ENCODE results near the gene SPSB1. TPM values are rescaled to one million over a fixed set of nuclear protein-coding genes. Genes with fewer than 3 reads are reported as not detected.

The SPSB1 gene
- total RNA-seq, 1 donor, result 23.2 TPM

DNA sequence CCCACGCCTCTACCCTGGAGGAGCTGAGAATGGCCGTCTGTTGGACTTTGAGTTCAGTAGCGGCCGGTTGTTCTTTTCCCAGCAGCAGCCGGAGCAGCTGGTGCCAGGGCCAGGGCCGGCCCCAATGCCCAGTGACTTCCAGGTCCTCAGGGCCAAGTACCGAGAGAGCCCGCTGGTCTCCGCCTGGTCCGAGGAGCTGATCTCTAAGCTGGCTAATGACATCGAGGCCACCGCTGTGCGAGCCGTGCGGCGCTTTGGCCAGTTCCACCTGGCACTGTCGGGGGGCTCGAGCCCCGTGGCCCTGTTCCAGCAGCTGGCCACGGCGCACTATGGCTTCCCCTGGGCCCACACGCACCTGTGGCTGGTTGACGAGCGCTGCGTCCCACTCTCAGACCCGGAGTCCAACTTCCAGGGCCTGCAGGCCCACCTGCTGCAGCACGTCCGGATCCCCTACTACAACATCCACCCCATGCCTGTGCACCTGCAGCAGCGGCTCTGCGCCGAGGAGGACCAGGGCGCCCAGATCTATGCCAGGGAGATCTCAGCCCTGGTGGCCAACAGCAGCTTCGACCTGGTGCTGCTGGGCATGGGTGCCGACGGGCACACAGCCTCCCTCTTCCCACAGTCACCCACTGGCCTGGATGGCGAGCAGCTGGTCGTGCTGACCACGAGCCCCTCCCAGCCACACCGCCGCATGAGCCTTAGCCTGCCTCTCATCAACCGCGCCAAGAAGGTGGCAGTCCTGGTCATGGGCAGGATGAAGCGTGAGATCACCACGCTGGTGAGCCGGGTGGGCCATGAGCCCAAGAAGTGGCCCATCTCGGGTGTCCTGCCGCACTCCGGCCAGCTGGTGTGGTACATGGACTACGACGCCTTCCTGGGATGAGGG lies 28.5 kb upstream of the SPSB1 start:
- Histone ChIP-seq H3K79me2 (ENCODE audit: insufficient read depth, low read length) (peaks cover 30% of the 10 kb centered on the region), H3K36me3 (ENCODE audit: insufficient read depth, low read length) (peaks cover 12% of the 10 kb centered on the region), H3K4me2 (ENCODE audit: insufficient read depth, low read length) (no peak overlapping the region), H3K4me1 (ENCODE audit: insufficient read depth, low read length) (no peaks in the 10 kb centered on the region), H3K9me3 (ENCODE audit: low read depth, low read length) (no peaks in the 10 kb centered on the region), H4K20me1 (ENCODE audit: insufficient read depth, low read length) (peaks cover 18% of the 10 kb centered on the region), H2AFZ (ENCODE audit: low read length) (no peak overlapping the region), H3K27ac (ENCODE audit: low read depth, low read length) (no peak overlapping the region), H3K4me3 (ENCODE audit: insufficient read depth, low read length) (no peak overlapping the region), H3K27me3 (ENCODE audit: insufficient read depth, low read length) (no peaks in the 10 kb centered on the region)
- DNase-seq (ENCODE audit: insufficient read length, low spot score, missing footprints), result peak; percentile 68
- TF ChIP-seq, protein P1, sequence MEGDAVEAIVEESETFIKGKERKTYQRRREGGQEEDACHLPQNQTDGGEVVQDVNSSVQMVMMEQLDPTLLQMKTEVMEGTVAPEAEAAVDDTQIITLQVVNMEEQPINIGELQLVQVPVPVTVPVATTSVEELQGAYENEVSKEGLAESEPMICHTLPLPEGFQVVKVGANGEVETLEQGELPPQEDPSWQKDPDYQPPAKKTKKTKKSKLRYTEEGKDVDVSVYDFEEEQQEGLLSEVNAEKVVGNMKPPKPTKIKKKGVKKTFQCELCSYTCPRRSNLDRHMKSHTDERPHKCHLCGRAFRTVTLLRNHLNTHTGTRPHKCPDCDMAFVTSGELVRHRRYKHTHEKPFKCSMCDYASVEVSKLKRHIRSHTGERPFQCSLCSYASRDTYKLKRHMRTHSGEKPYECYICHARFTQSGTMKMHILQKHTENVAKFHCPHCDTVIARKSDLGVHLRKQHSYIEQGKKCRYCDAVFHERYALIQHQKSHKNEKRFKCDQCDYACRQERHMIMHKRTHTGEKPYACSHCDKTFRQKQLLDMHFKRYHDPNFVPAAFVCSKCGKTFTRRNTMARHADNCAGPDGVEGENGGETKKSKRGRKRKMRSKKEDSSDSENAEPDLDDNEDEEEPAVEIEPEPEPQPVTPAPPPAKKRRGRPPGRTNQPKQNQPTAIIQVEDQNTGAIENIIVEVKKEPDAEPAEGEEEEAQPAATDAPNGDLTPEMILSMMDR (IDR thresholded peaks at IDR 0.05; ENCODE audit: extremely low read depth, low read depth, low read length), result no peak

DNA sequence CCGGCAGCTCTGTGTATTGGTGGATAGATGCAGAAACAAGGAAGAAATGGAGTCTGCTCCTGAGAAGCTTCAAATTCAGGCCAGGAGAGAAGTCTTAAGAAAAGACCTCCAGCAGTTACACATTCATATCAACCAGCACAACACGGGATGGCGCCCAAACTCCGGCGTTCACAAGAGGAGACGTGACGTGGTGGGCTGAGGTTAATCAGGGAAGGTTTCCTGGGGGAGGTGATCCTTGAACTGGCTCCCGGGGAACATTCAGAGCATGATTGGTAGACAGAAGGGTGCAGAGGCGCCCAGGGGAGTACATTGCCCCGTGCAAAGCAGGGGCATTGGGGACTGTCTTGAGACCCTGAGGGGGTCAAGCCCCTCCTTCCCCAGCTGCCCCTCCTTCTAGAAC lies 27.7 kb upstream of the SPSB1 start:
- no peak overlapping the region for H3K4me3 ChIP-seq (ENCODE audit: insufficient read depth, low read length)
- no peaks in the 10 kb centered on the region for H3K9me3 ChIP-seq (ENCODE audit: low read depth, low read length)
- TF ChIP-seq, protein P1 (IDR thresholded peaks at IDR 0.05; ENCODE audit: extremely low read depth, low read depth, low read length), result no peak
- peak; percentile 31 for DNase-seq (ENCODE audit: insufficient read length, low spot score, missing footprints)
- H3K36me3 ChIP-seq (ENCODE audit: insufficient read depth, low read length), result peaks cover 14% of the 10 kb centered on the region
- no peaks in the 10 kb centered on the region for H3K27me3 ChIP-seq (ENCODE audit: insufficient read depth, low read length)
- no peak overlapping the region for H3K27ac ChIP-seq (ENCODE audit: low read depth, low read length)
- no peak overlapping the region for H3K4me2 ChIP-seq (ENCODE audit: insufficient read depth, low read length)
- H3K79me2 ChIP-seq (ENCODE audit: insufficient read depth, low read length), result peaks cover 22% of the 10 kb centered on the region
- H2AFZ ChIP-seq (ENCODE audit: low read length), result no peak overlapping the region
- peaks cover 15% of the 10 kb centered on the region for H4K20me1 ChIP-seq (ENCODE audit: insufficient read depth, low read length)
- no peaks in the 10 kb centered on the region for H3K4me1 ChIP-seq (ENCODE audit: insufficient read depth, low read length)

DNA sequence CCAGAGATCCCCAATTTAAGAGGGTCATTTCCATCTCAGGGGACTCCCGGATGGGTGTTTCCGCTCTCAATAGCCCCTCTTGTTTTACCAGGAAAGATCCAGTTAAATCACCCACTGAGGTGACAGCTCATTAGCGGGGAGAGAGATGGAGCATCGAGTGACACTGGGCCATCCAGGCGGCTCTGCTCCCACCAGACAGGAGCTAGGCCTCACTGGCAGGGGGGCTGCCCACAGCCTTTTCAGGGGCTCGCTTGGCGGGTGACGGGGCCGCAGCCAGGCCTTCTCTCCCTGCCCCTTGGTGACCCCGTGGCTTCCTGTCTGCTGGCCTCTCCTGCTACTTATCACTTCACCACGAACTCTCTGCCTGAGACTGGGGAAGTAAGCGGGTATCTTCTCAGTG lies 26.7 kb upstream of the SPSB1 start:
- Histone ChIP-seq H4K20me1 (ENCODE audit: insufficient read depth, low read length) (peaks cover 7% of the 10 kb centered on the region), H3K27me3 (ENCODE audit: insufficient read depth, low read length) (no peaks in the 10 kb centered on the region), H2AFZ (ENCODE audit: low read length) (no peak overlapping the region), H3K36me3 (ENCODE audit: insufficient read depth, low read length) (peaks cover 16% of the 10 kb centered on the region), H3K27ac (ENCODE audit: low read depth, low read length) (no peak overlapping the region), H3K79me2 (ENCODE audit: insufficient read depth, low read length) (peaks cover 13% of the 10 kb centered on the region), H3K9me3 (ENCODE audit: low read depth, low read length) (no peaks in the 10 kb centered on the region), H3K4me2 (ENCODE audit: insufficient read depth, low read length) (no peak overlapping the region), H3K4me1 (ENCODE audit: insufficient read depth, low read length) (no peaks in the 10 kb centered on the region), H3K4me3 (ENCODE audit: insufficient read depth, low read length) (no peak overlapping the region)
- TF ChIP-seq, protein P1 (IDR thresholded peaks at IDR 0.05; ENCODE audit: extremely low read depth, low read depth, low read length), result no peak
- DNase-seq (ENCODE audit: insufficient read length, low spot score, missing footprints), result peak; percentile 57

DNA sequence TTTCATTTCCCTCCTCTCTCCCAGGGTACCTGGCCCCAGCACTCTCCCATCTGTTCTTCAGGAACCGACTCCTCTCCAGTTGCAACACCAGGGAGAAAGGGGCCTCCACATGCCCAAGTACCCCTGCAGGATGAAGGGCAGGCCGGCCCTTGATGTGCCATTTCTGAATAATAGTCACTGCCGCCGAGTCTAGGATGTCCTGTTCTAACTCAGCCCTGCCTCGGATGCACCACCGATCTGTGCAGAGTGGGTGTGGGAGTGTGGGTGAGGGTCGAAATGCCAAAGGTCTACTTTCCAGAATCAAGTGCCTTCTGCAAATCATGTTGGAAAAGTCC lies 25.4 kb upstream of the SPSB1 start:
- Histone ChIP-seq H3K27ac (ENCODE audit: low read depth, low read length) (no peak overlapping the region), H4K20me1 (ENCODE audit: insufficient read depth, low read length) (peaks cover 7% of the 10 kb centered on the region), H2AFZ (ENCODE audit: low read length) (no peak overlapping the region), H3K4me2 (ENCODE audit: insufficient read depth, low read length) (no peak overlapping the region), H3K36me3 (ENCODE audit: insufficient read depth, low read length) (peaks cover 16% of the 10 kb centered on the region), H3K9me3 (ENCODE audit: low read depth, low read length) (no peaks in the 10 kb centered on the region), H3K27me3 (ENCODE audit: insufficient read depth, low read length) (no peaks in the 10 kb centered on the region), H3K4me1 (ENCODE audit: insufficient read depth, low read length) (no peaks in the 10 kb centered on the region), H3K4me3 (ENCODE audit: insufficient read depth, low read length) (no peak overlapping the region), H3K79me2 (ENCODE audit: insufficient read depth, low read length) (no peaks in the 10 kb centered on the region)
- TF ChIP-seq, protein P1 (IDR thresholded peaks at IDR 0.05; ENCODE audit: extremely low read depth, low read depth, low read length), result no peak
- DNase-seq (ENCODE audit: insufficient read length, low spot score, missing footprints), result no peak
